PC-3 (cell line): ENCODE data around the gene CLIC1. TPM values are rescaled to one million over a fixed set of nuclear protein-coding genes. Genes with fewer than 3 reads are reported as not detected.

Experiments used
- ATAC-seq: fragments of 200-7000 bp; cut with Tn5 transposase; 2 replicates; pipeline ENCODE4 v1.9.1; 2020; ENCODE audit warnings: mild to moderate bottlenecking, moderate library complexity
- BruUV-seq: library from RNA; stranded (reverse); fragments of 400-500 nt; replicated peaks from 2 replicates; lab custom pipeline; 2021; lab: Mats Ljungman, UMichigan
- CTCF ChIA-PET: fragments of 300-600 bp; sonication (Branson Sonifier 250); formaldehyde crosslinking; loops from one replicate; lab custom pipeline; 2022; ENCODE audit warnings: antibody characterized with exemption; lab: Charles Lee
- POLR2A ChIA-PET: fragments of 300-600 bp; sonication (Branson Sonifier 250); formaldehyde crosslinking; loops from one replicate; lab custom pipeline; 2022; ENCODE audit warnings: antibody characterized with exemption; ENCODE audit not compliant: unreplicated experiment; lab: Charles Lee
- DNase-seq: peaks from one replicate; pipeline ENCODE4 v3.0.0-alpha.2; 2015
- H2AFZ ChIP-seq: fragments of 300-600 bp; sonication (generic); 2 replicates; pipeline ENCODE4 v1.6.0; 2016; ENCODE audit warnings: antibody characterized with exemption, low read length
- H3F3A ChIP-seq: fragments of 300-600 bp; sonication (generic); one replicate; pipeline ENCODE4 v1.6.0; 2017; ENCODE audit warnings: antibody characterized with exemption, low read length, control low read depth, mild to moderate bottlenecking; ENCODE audit not compliant: unreplicated experiment
- H3K27ac ChIP-seq: fragments of 300-600 bp; sonication (generic); 2 replicates; pipeline ENCODE4 v1.5.1; 2016; ENCODE audit warnings: mild to moderate bottlenecking, low read length
- H3K27me3 ChIP-seq: fragments of 300-600 bp; sonication (generic); 2 replicates; pipeline ENCODE4 v1.6.1; 2016; ENCODE audit warnings: low read length, mixed read lengths
- H3K36me3 ChIP-seq: fragments of 300-600 bp; sonication (generic); 2 replicates; pipeline ENCODE4 v1.6.1; 2016; ENCODE audit warnings: low read depth, mixed run types, low read length, mixed read lengths
- H3K4me1 ChIP-seq: fragments of 300-600 bp; sonication (generic); 2 replicates; pipeline ENCODE4 v1.5.1; 2016; ENCODE audit warnings: low read length; ENCODE audit not compliant: insufficient read depth
- H3K4me2 ChIP-seq: fragments of 300-600 bp; sonication (generic); 2 replicates; pipeline ENCODE4 v1.6.0; 2016; ENCODE audit warnings: low read length
- H3K4me3 ChIP-seq: fragments of 300-600 bp; sonication (generic); 2 replicates; pipeline ENCODE4 v1.5.1; 2016; ENCODE audit warnings: mild to moderate bottlenecking, low read length, mixed read lengths
- H3K79me2 ChIP-seq: fragments of 300-600 bp; sonication (generic); 2 replicates; pipeline ENCODE4 v1.6.1; 2017; ENCODE audit warnings: low read length, mixed read lengths
- H3K9ac ChIP-seq: fragments of 300-600 bp; sonication (generic); 2 replicates; pipeline ENCODE4 v1.6.0; 2016; ENCODE audit warnings: mild to moderate bottlenecking, low read length
- H3K9me2 ChIP-seq: fragments of 300-600 bp; sonication (generic); replicated peaks from 2 replicates; pipeline ENCODE4 v1.6.1; 2016; ENCODE audit warnings: mixed run types, low read length, mixed read lengths
- H3K9me3 ChIP-seq: fragments of 300-600 bp; sonication (generic); 2 replicates; pipeline ENCODE4 v1.6.1; 2016; ENCODE audit warnings: low read length, mixed read lengths
- H4K20me1 ChIP-seq: fragments of 300-600 bp; sonication (generic); 2 replicates; pipeline ENCODE4 v1.6.1; 2016; ENCODE audit warnings: low read length, mixed read lengths
- CTCF ChIP-seq: fragments of 300-600 bp; sonication (generic); conservative IDR thresholded peaks from 2 replicates; pipeline ENCODE4 v1.5.1; 2017; ENCODE audit warnings: antibody characterized with exemption, low read depth, mild to moderate bottlenecking, low read length
- EZH2 ChIP-seq: fragments of 300-600 bp; sonication (generic); IDR thresholded peaks from one replicate; pipeline ENCODE4 v1.6.1; 2017; ENCODE audit warnings: antibody characterized with exemption, mild to moderate bottlenecking, low read length; ENCODE audit not compliant: unreplicated experiment
- EZH2phosphoT487 ChIP-seq: fragments of 300-600 bp; sonication (generic); IDR thresholded peaks from 2 replicates; pipeline ENCODE4 v1.6.1; 2018; ENCODE audit warnings: mild to moderate bottlenecking, antibody characterized with exemption, low read length, borderline replicate concordance
- intact Hi-C: fragments of 100-400 bp; cut with micrococcal nuclease; formaldehyde crosslinking; loops from 2 replicates; pipeline ENCODE4 v1.9.0; 2023
- total RNA-seq: library from RNA; depleted of rRNA; stranded (reverse); fragments of >200 nt; gene quantifications from 2 replicates; pipeline ENCODE4 v1.2.3, GENCODE V29; 2014

CLIC1 gene
- total RNA-seq, 1 experiment from 2014 or later: 708 TPM

- Histone ChIP-seq H3F3A (peaks cover 4% of the 10 kb centered on the region), H3K4me2 (peak overlapping the region; percentile 85), H3K79me2 (peaks cover 41% of the 10 kb centered on the region), H3K4me1 (peaks cover 35% of the 10 kb centered on the region), H3K9me3 (no peaks in the 10 kb centered on the region), H3K36me3 (peaks cover 35% of the 10 kb centered on the region), H2AFZ (no peak overlapping the region), H3K27ac (no peak overlapping the region), H3K9ac (no peak overlapping the region), H4K20me1 (peaks cover 13% of the 10 kb centered on the region), H3K27me3 (no peaks in the 10 kb centered on the region), H3K9me2 (no peaks in the 10 kb centered on the region), H3K4me3 (peak overlapping the region; percentile 85)
- DNase-seq: no peak
- intact Hi-C loops: no loop called here
- CTCF ChIA-PET: no interaction called here
- no TSS peak for BruUV-seq
- TF ChIP-seq EZH2phosphoT487 (no peak), EZH2 (no peak), CTCF (no peak)
- ATAC-seq: no peak
- POLR2A ChIA-PET: no interaction called here
Observed at GRCh38 chr6:31733734-31734133, 2.6 kb downstream of the CLIC1 start.

GRCh38 chr6:31732029-31732428, 4.3 kb downstream of the CLIC1 start:
- ATAC-seq (no peak), DNase-seq (no peak)
- peaks cover 35% of the 10 kb centered on the region for H3K36me3 ChIP-seq
- no peak for TF ChIP-seq EZH2
- TF ChIP-seq CTCF: no peak
- TF ChIP-seq EZH2phosphoT487: no peak
- BruUV-seq: no TSS peak
- no peak overlapping the region for H2AFZ ChIP-seq
- H4K20me1 ChIP-seq: peaks cover 13% of the 10 kb centered on the region
- no peaks in the 10 kb centered on the region for H3K9me2 ChIP-seq
- H3K27ac ChIP-seq: no peak overlapping the region
- intact Hi-C loops: no loop called here
- H3K9me3 ChIP-seq: no peaks in the 10 kb centered on the region
- no peak overlapping the region for H3K4me2 ChIP-seq
- peaks cover 41% of the 10 kb centered on the region for H3K79me2 ChIP-seq
- H3K9ac ChIP-seq: no peak overlapping the region
- H3F3A ChIP-seq: peaks cover 4% of the 10 kb centered on the region
- H3K4me3 ChIP-seq: no peak overlapping the region
- ChIA-PET POLR2A (no interaction called here), CTCF (no interaction called here)
- H3K4me1 ChIP-seq: peaks cover 18% of the 10 kb centered on the region
- no peaks in the 10 kb centered on the region for H3K27me3 ChIP-seq

- TF ChIP-seq EZH2phosphoT487: no peak
- no peak for DNase-seq
- Histone ChIP-seq H3K36me3 (peaks cover 35% of the 10 kb centered on the region), H3F3A (peaks cover 4% of the 10 kb centered on the region), H3K4me1 (peaks cover 12% of the 10 kb centered on the region), H3K4me2 (peak overlapping the region; percentile 89; the same call in 1 of the 2 replicates), H2AFZ (no peak overlapping the region), H3K9me3 (no peaks in the 10 kb centered on the region), H3K9ac (no peak overlapping the region), H4K20me1 (peaks cover 13% of the 10 kb centered on the region), H3K27ac (no peak overlapping the region), H3K27me3 (no peaks in the 10 kb centered on the region), H3K9me2 (no peaks in the 10 kb centered on the region), H3K79me2 (peaks cover 27% of the 10 kb centered on the region), H3K4me3 (peak overlapping the region; percentile 77; the same call in 1 of the 2 replicates)
- CTCF ChIA-PET: interaction anchor here (0.6 to 1.5 kb wide), 3 partner anchors 22 to 48 kb away, joined by 3 to 7 read pairs (median 4); no protein-coding TSS in a partner anchor
- intact Hi-C loops: no loop called here
- no TSS peak for BruUV-seq
- ATAC-seq: no peak
- POLR2A ChIA-PET: interaction anchor here (0.5 to 0.6 kb wide), 3 partner anchors 62 to 1587 kb away, joined by 3 to 5 read pairs (median 4); partner anchors contain the start of gene ZBTB22
Observed at GRCh38 chr6:31730631-31731086, 5.7 kb downstream of the CLIC1 start.
